Activated naive CD4-positive, alpha-beta T cell treated with Interleukin-2 at 50 U/mL for 16 hours (primary cell): Measurements from ENCODE around the gene SLC15A1.

Source experiments
- DNase-seq: peaks from one replicate; pipeline ENCODE4 v3.0.0-alpha.2; 2020

The SLC15A1 gene

DNA sequence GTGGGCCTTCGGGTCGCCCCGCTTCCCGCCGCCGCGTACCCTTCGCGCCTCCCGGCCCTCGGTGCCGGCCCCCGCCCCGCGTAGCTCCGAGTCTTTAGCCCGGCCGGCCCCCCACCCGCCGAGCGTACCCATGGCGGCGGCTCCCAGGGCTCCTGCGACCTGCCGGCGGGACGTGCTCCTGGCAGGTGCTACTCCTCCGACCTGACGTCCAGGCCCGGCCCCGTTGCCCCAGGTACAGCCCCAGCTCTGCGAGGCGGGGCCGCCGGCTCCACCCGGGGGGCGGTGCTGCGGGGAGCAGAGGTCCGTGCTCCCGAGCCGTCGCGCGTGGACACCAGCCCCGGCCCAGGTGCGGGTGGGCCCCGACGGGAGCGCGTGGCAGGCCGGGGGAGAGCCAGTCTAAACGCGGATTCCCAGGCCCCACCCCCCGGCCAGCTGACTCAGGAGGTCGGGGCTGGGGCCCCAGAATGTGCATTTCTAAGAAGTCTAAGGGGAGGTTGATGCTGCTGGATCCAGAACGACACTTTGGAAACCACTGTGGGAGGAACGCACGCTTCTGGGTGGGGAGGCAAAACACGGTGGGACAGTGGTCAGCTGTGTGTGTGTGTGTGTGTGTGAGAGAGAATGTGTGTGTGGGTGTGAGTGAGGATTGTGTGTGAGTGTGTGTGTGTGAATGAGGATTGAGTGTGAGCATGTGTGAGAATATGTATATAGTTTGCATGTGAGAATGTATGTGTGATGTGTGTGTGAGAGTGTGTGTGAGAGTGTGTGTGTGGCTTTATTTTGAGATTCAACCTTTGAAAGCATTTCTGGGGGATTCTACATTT, at the start of gene SLC15A1:
Gene SLC15A1, minus strand, starts transcription at position 206 of the 824 bp plus-strand sequence. Its CDS starts 74 bp downstream, at position 132.
- DNase-seq: no peak

- no peak for DNase-seq
Measured at GRCh38 chr13:98801626-98802418, 49.4 kb upstream of the SLC15A1 start.

DNA sequence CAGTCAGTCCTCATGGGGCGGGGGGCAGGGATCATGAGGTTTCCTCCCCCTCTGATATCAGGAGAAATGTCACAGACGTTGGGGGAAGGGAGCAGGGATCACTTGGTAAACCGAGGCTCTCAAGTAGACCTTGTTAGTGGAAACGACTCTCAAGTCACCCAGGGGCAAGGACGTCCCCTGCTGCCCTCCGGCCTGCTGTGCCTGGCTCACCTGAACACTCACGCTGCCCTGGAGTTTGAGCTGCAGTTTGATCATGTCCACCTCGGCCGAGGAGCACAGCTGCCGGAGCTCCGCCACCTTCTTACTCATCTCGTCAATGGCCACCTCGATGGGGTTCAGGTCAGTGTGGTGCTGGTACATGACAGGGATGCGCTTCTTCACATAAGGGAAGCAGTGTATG, 47.6 kb upstream of the SLC15A1 start:
- DNase-seq: no peak

- no peak for DNase-seq
Measured at GRCh38 chr13:98798849-98799645, 46.6 kb upstream of the SLC15A1 start.

DNA sequence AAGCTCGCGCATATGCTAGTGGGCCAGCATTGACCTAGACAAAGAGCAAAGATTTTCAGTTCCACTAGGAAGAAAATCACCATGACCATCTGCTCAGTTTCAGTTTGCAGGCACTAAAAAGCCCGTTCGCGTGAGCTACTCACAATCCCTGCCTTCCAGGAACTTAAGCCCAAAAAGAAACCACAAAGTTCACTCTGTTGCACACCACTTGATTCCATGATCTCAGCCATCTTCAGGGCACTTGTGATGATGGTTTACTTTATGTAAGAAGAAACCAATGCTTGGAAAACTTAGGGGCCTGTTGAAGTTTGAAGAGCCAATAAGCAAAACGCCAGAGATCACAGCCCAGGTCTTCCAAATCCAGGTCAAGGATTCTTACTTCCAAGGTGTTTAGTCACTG, 45.0 kb upstream of the SLC15A1 start:
- DNase-seq: no peak

GRCh38 chr13:98796798-98797197, 44.3 kb upstream of the SLC15A1 start:
- DNase-seq: no peak

DNA sequence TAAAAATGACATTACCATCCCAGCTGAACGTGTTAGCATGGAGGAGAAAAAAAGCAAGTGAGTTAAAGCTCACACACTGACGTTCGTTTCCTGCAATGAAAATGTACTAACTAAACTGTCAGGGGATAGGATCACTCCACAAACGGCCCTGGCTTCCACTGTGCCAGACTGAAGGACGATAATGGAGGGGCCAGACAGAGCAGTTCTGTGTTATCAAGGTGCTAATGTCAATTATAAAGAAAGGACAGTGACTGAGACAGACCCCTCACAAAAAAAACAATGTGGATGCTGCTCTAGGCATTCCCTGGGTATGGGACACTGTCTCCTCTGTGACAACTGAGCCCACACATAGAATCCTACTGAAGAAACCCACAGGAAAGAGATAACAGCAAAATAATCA, 43.7 kb upstream of the SLC15A1 start:
- no peak for DNase-seq

- no peak for DNase-seq
Measured at GRCh38 chr13:98795220-98795619, 42.7 kb upstream of the SLC15A1 start.

GRCh38 chr13:98794498-98794897, 42.0 kb upstream of the SLC15A1 start:
- no peak for DNase-seq

GRCh38 chr13:98792785-98793495, 40.5 kb upstream of the SLC15A1 start:
- no peak for DNase-seq

DNA sequence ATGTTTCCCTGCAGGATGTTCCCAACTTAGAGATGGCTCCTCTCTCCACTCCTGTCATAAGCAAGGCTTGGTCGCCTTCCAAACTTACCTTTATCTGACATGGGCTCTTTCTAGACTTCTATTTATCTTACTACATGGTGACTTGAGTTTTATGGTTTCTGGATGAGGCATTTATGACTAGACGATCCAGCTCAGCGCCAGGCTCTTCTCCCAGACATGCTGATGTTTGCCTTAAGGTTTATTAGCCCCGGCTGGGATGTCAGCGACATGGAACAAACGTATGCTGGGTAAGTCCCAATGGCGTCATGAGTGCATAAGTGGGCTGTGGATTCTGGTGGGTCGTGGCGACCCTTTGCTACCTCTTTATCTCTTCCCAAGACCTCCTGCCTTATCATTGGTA, 39.8 kb upstream of the SLC15A1 start:
- DNase-seq: no peak

- no peak for DNase-seq
Measured at GRCh38 chr13:98791611-98792010, 39.1 kb upstream of the SLC15A1 start.

DNA sequence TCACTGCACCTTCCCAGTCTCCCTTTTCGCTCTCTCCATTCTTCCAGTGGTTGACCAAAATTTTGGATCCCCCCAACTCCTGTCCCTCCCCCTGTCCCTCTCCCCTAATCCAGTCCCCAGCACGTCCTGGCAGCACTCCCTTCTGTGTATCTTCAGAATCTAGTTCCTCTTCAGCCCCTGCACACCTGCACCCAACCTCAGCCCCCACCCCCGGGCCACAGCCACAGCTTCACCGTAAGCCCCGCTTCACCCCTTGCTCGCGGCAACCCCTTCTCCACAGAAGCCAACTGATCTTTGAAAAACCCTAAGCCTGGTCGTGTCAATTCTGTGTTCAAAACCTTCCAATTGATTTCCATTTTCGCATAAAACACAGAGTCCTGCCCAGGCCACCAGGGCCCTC, 35.5 kb upstream of the SLC15A1 start:
- DNase-seq: no peak

DNA sequence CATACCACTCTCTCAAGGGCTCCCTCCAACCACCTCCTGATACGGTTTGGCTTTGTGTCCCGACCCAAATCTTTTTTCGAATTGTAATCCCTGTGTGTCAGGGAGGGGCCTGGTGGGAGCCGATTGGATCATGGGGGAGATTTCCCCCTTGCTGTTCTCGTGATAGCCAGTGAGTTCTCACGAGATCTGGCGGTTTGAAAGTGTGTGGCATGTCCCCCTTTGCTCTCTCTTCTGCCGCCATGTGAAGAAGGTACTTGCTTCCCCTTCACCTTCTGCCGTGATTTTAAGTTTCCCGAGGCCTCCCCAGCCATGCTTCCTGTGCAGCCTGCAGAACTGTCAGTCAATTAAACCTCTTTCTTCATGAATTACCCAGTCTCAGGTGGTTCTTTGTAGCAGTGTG, 34.7 kb upstream of the SLC15A1 start:
- DNase-seq: no peak

- no peak for DNase-seq
Measured at GRCh38 chr13:98786023-98786422, 33.6 kb upstream of the SLC15A1 start.

GRCh38 chr13:98785405-98785804, 32.9 kb upstream of the SLC15A1 start:
- no peak for DNase-seq

DNA sequence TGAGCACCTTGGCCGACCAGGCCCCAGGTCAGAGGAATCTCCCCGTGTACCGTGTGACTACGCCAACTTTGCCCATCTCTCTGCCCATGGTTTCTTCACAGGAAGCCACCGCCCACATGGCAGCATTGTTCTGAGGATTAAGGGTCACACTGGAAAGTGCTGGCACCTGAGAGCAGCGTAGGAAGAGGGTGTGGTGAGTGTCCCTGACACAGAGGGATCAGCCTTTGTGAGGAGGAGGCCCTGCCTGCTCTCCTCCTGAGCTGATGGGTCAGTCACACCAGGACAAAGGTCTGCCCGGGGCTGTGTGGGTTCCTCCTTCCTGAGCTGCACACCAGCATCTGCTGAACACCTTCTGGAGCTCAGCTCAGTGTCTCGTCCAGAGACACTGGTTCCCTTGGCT, 32.2 kb upstream of the SLC15A1 start:
- DNase-seq: no peak

- DNase-seq: no peak
Measured at GRCh38 chr13:98783856-98784478, 31.5 kb upstream of the SLC15A1 start.

- DNase-seq: no peak
Measured at GRCh38 chr13:98782654-98783053, 30.2 kb upstream of the SLC15A1 start.

GRCh38 chr13:98781905-98782304, 29.4 kb upstream of the SLC15A1 start:
- DNase-seq: no peak

GRCh38 chr13:98781470-98781869, 29.0 kb upstream of the SLC15A1 start:
- no peak for DNase-seq

- no peak for DNase-seq
Measured at GRCh38 chr13:98781045-98781444, 28.6 kb upstream of the SLC15A1 start.
